Measurements from ENCODE around the gene EXOC6. TPM values are rescaled to one million over a fixed set of nuclear protein-coding genes. Genes with fewer than 3 reads are reported as not detected.

EXOC6 gene
- total RNA-seq, result 20.6 and 21.7 TPM in 2 replicates
- long read RNA-seq, transcript EXOC6-201 (22 exons, 3,564 nt), result major isoform, 7 of 27 reads
- long read RNA-seq, partial matches to known transcripts, result 11 of 27 reads
- long read RNA-seq, other reads (novel, unspliced or antisense), result 8 of 27 reads

- Mint-ChIP-seq H3K4me3 (ENCODE audit: low read depth) (peak within 1 kb of the TSS; percentile 91), H3K36me3 (ENCODE audit: insufficient read depth) (no peaks in the 10 kb centered on the region), H3K27me3 (no peaks in the 10 kb centered on the region), H3K4me1 (ENCODE audit: low read depth) (peaks cover 13% of the 10 kb centered on the region), H3K27ac (peak within 1 kb of the TSS; percentile 95), H3K9me3 (ENCODE audit: low read depth) (no peaks in the 10 kb centered on the region)
- peak; percentile 70 for DNase-seq (ENCODE audit: low spot score, unreplicated experiment)
- TF ChIP-seq CTCF (IDR thresholded peaks at IDR 0.05; ENCODE audit: unreplicated experiment), result peak; percentile 40
Observed at GRCh38 chr10:92848441-92849233, at the start of gene EXOC6. Gene EXOC6, plus strand, starts transcription at chr10:92848520. Its CDS starts 14 bp downstream, at chr10:92848534.

GRCh38 chr10:92799568-92799967 lies 48.8 kb upstream of the EXOC6 start:
- Mint-ChIP-seq H3K27me3 (peaks cover 16% of the 10 kb centered on the region), H3K9me3 (ENCODE audit: low read depth) (peaks cover 24% of the 10 kb centered on the region), H3K27ac (no peak overlapping the region), H3K4me3 (ENCODE audit: low read depth) (no peak overlapping the region), H3K4me1 (ENCODE audit: low read depth) (peaks cover 10% of the 10 kb centered on the region), H3K36me3 (ENCODE audit: insufficient read depth) (peaks cover 12% of the 10 kb centered on the region)
- no peak for TF ChIP-seq CTCF (IDR thresholded peaks at IDR 0.05; ENCODE audit: unreplicated experiment)
- no peak for DNase-seq (ENCODE audit: low spot score, unreplicated experiment)

- peaks cover 19% of the 10 kb centered on the region for H3K27me3 Mint-ChIP-seq
Observed at GRCh38 chr10:92800134-92800733, 48.1 kb upstream of the EXOC6 start.

GRCh38 chr10:92801978-92802872 lies 46.1 kb upstream of the EXOC6 start:
- DNase-seq (ENCODE audit: low spot score, unreplicated experiment), result no peak
- peaks cover 29% of the 10 kb centered on the region for H3K27me3 Mint-ChIP-seq
- peaks cover 7% of the 10 kb centered on the region for H3K9me3 Mint-ChIP-seq (ENCODE audit: low read depth)
- no peak overlapping the region for H3K4me3 Mint-ChIP-seq (ENCODE audit: low read depth)
- no peak for TF ChIP-seq CTCF (IDR thresholded peaks at IDR 0.05; ENCODE audit: unreplicated experiment)
- H3K36me3 Mint-ChIP-seq (ENCODE audit: insufficient read depth), result peaks cover 1% of the 10 kb centered on the region
- H3K4me1 Mint-ChIP-seq (ENCODE audit: low read depth), result peaks cover 18% of the 10 kb centered on the region
- no peak overlapping the region for H3K27ac Mint-ChIP-seq

More at GRCh38 chr10:92800134-92800733, 48.1 kb upstream of the EXOC6 start:
- H3K4me1 Mint-ChIP-seq (ENCODE audit: low read depth), result peaks cover 10% of the 10 kb centered on the region
- DNase-seq (ENCODE audit: low spot score, unreplicated experiment), result no peak
- TF ChIP-seq CTCF (IDR thresholded peaks at IDR 0.05; ENCODE audit: unreplicated experiment), result no peak
- H3K9me3 Mint-ChIP-seq (ENCODE audit: low read depth), result peaks cover 24% of the 10 kb centered on the region
- H3K27ac Mint-ChIP-seq, result no peak overlapping the region
- peaks cover 12% of the 10 kb centered on the region for H3K36me3 Mint-ChIP-seq (ENCODE audit: insufficient read depth)
- no peak overlapping the region for H3K4me3 Mint-ChIP-seq (ENCODE audit: low read depth)

GRCh38 chr10:92809840-92810239 lies 38.5 kb upstream of the EXOC6 start:
- Mint-ChIP-seq H3K9me3 (ENCODE audit: low read depth) (no peaks in the 10 kb centered on the region), H3K36me3 (ENCODE audit: insufficient read depth) (no peaks in the 10 kb centered on the region), H3K27me3 (peaks cover 32% of the 10 kb centered on the region), H3K4me1 (ENCODE audit: low read depth) (peaks cover 40% of the 10 kb centered on the region), H3K27ac (no peak overlapping the region), H3K4me3 (ENCODE audit: low read depth) (no peak overlapping the region)
- no peak for DNase-seq (ENCODE audit: low spot score, unreplicated experiment)
- TF ChIP-seq CTCF (IDR thresholded peaks at IDR 0.05; ENCODE audit: unreplicated experiment), result no peak

Measured in progenitor cell of endocrine pancreas (in vitro differentiated cells).